Astrocyte of the spinal cord (primary cell): ENCODE data around the gene PLEKHA6.

Experiments used
- DNase-seq: peaks from one replicate; pipeline ENCODE4 v3.0.0; 2011; ENCODE audit warnings: low read depth, low spot score
- H3K4me3 ChIP-seq: 2 replicates; pipeline ENCODE4 v1.5.1; 2011; ENCODE audit warnings: low read depth, mild to moderate bottlenecking, low read length, moderate library complexity
- CTCF ChIP-seq: IDR thresholded peaks from 2 replicates; pipeline ENCODE4 v1.5.1; 2012; ENCODE audit warnings: low read depth, mild to moderate bottlenecking, low read length, inconsistent platforms
- in situ Hi-C: cut with HindIII; loops from 2 replicates; pipeline ENCODE4 v1.10.0; 2017; ENCODE audit warnings: low sequenced_read_pairs

Gene PLEKHA6

GRCh38 chr1:204396015-204396583 is 36.4 kb upstream of the PLEKHA6 start:
- TF ChIP-seq CTCF: no peak
- DNase-seq: no peak
- H3K4me3 ChIP-seq: no peak overlapping the region
- in situ Hi-C loops: no loop called here

GRCh38 chr1:204391629-204392028 is 31.9 kb upstream of the PLEKHA6 start:
- no peak overlapping the region for H3K4me3 ChIP-seq
- in situ Hi-C loops: no loop called here
- no peak for TF ChIP-seq CTCF
- no peak for DNase-seq

- H3K4me3 ChIP-seq: no peak overlapping the region
- DNase-seq: peak; percentile 22
- in situ Hi-C loops: no loop called here
- TF ChIP-seq CTCF: no peak
Observed at GRCh38 chr1:204390751-204391466, 31.2 kb upstream of the PLEKHA6 start.

GRCh38 chr1:204385727-204386126 is 26.0 kb upstream of the PLEKHA6 start:
- TF ChIP-seq CTCF: no peak
- DNase-seq: no peak
- in situ Hi-C loops: no loop called here
- no peak overlapping the region for H3K4me3 ChIP-seq

GRCh38 chr1:204384636-204385352 is 25.1 kb upstream of the PLEKHA6 start:
- in situ Hi-C loops: no loop called here
- no peak overlapping the region for H3K4me3 ChIP-seq
- DNase-seq: peak; percentile 29
- no peak for TF ChIP-seq CTCF

GRCh38 chr1:204383163-204383904 is 23.6 kb upstream of the PLEKHA6 start:
- H3K4me3 ChIP-seq: no peak overlapping the region
- in situ Hi-C loops: no loop called here
- TF ChIP-seq CTCF: no peak
- DNase-seq: no peak
